DMS153 treated with DMSO at 0.1 percent for 48 hours (cell line): Measurements from ENCODE around the gene PHOSPHO1.

ENCODE experiments used
- DNase-seq: peaks from one replicate; lab custom pipeline; 2025; ENCODE audit not compliant: unreplicated experiment; lab: John Stamatoyannopoulos, UW

PHOSPHO1 gene

DNA sequence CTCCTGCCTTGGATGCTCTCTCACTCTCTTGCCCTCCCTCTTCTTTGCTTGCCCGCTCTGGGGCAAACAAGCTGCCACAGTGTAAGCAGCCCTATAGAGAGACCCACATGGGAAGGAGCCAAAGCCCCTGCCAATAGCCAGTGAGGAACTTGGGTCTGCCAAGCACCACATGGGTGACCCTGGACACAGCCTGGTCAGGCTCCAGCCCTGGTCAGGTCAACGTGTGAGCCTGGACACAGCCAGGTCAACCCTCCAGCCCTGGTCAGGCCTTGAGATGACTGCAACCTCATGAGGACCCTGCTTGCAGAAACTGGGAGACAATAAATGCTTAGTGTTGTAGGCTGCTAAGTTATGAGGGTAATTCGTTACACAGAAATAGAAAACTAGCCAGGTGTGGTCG lies 14.3 kb upstream of the PHOSPHO1 start:
- DNase-seq, result no peak

DNA sequence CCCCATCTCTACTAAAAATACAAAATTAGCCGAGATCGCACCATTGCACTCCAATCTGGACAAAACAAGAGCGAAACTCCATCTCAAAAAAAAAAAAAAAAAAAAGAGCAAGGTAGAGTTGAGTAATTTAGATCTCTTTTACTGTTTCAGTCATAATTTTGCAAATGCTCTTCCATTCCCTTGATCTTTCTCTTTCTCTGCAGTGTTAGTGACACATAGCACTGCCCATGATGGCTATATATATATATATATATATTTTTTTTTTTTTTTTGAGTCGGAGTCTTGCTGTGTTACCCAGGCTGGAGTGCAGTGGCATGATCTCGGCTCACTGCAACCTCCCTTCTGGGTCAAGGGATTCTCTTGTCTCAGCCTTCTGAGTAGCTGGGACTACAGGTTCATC lies 12.2 kb upstream of the PHOSPHO1 start:
- no peak for DNase-seq

DNA sequence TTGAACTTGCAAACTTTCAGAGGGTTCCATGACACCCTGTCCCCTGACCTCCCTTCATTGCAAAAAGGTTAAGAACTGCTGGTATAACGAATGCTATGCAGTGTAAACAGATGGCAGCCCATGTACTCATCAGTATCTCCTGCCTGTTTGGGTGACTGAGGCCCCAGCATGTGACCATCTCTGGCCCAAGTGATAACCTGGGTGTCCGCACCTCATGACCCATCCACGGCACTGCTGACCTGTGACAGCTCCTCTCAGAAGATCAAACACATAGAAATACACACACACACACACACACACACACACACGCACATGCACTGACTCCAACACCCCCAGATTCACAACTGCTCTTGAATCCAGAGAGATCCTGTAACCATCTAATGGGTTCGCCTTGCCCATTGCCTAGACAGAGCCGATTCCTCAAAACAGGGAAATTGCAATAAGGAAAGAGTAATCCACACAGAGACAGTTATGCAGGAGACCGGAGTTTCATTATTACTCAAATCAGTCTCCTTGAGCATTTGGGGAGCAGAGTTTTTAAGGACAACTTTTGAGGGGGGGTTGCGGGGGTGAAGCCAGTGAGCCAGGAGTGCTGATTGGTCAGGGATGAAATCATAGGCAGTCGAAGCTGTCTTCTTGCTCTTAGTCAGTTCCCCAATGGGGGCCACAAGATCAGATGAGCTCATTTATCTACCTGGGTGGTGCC lies 11.3 kb upstream of the PHOSPHO1 start:
- no peak for DNase-seq

DNA sequence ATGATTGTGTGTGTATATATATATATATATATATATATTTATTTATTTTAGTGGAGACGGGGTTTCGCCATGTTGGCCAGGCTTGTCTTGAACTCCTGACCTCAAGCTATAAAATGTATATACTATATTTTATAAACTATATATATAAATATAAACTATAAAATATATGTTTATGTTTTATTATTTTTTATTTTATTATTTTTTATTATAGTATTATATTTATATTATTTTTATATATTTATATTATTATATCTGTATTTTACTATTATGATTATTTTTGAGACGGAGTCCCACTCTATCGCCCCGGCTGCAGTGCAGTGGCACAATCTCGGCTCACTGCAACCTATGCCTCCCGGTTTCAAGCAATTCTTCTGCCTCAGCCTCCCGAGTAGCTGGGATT lies 10.5 kb upstream of the PHOSPHO1 start:
- DNase-seq, result no peak

DNA sequence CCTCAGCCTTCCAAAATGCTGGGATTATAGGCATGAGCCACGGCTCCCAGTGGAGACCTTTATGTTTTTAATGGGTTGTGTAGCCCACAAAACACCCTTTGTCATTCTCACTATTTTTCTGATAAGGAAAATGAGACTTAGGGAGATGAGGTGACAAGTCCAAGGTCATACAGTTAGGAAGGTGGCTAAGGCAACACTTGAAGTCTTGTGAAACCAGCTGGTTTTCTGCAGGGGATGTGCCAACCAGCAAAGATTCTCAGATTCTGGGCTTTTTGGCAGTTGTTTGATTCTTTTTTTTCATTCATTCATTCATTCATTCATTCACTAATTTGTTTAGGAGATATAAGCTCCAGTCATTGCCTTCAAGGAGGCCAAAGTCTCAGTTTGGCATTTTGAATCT lies 10.0 kb upstream of the PHOSPHO1 start:
- DNase-seq, result no peak

DNA sequence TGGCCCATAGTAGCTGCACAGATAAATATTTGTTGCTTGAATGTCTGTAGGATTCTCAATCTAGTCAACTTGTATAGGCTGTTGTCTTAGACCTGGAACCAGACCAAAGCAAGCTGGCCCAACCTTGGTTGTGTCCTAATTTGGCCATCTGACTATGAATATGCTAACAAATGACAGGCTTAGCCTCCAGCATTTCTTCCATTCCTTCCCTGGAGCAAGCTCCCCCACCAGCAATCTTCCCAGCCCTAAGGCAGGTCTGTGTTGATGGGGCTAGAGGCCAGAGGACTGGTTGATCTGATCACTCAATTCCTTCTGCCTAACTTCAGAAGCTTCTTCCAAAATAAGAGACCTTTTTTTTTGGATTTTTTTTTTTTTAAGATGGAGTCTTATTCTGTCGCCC lies 9.4 kb upstream of the PHOSPHO1 start:
- DNase-seq, result no peak

DNA sequence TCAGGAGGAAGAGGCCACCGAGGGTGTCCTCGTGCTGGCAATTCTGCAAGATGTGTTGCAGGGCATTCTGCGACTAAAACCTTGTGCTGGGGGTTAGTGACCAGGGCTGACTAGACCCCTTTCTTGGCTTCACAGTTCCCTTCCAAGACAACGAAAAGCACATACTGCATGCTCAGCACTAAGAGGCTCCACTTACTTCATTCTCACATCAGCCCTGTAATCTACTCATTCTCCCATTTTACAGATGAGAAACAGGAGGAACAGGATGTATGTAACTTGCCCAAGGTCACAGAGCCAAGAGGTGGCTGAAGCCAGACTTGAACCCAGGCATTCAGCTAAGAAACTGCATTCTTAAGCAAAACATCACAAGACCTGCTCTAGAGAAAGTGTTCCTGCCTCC lies 5.3 kb upstream of the PHOSPHO1 start:
- DNase-seq, result no peak

DNA sequence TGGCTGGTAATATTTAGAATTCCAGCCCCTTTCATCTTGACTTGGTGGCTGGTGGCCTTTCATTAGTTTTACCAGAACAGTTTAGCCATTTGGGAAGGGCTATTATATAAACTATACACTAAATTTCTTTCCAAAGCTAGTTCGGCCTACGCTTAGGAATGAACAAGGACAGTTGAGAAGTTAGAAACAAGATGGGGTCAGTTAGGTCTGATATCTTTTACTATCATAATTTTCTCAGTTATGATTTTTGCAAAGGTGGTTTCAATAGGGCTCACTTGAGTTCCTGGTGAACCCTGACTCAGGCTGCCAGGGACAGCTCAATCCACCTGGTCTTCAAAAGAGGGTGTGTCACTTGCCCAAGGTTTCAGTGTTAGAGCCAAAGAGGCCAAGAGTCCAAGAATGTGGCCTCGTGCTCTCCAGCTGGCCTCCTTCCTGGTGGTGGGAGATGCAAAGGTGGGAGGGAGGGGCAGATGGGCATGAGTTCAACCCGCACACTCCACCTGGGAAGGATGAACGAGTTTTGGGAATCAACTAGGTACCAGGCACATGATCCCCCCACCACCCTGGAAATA lies 4.0 kb upstream of the PHOSPHO1 start:
- DNase-seq, result no peak

DNA sequence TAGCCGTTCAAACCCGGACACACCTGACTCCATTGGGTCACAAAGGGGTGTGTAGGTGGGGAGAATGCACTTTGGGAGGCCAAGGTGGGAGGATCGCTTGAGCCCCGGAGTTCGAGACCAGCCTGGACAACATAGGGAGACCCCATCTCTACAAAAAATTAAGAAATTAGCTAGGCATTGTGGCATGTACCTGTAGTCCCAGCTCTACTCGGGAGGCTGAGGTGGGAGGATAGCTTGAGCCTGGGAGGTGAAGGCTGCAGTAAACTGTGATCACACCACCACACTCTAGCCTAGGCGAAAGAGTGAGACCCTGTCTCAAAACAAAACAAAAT lies 942 bp upstream of the PHOSPHO1 start:
- DNase-seq, result no peak

DNA sequence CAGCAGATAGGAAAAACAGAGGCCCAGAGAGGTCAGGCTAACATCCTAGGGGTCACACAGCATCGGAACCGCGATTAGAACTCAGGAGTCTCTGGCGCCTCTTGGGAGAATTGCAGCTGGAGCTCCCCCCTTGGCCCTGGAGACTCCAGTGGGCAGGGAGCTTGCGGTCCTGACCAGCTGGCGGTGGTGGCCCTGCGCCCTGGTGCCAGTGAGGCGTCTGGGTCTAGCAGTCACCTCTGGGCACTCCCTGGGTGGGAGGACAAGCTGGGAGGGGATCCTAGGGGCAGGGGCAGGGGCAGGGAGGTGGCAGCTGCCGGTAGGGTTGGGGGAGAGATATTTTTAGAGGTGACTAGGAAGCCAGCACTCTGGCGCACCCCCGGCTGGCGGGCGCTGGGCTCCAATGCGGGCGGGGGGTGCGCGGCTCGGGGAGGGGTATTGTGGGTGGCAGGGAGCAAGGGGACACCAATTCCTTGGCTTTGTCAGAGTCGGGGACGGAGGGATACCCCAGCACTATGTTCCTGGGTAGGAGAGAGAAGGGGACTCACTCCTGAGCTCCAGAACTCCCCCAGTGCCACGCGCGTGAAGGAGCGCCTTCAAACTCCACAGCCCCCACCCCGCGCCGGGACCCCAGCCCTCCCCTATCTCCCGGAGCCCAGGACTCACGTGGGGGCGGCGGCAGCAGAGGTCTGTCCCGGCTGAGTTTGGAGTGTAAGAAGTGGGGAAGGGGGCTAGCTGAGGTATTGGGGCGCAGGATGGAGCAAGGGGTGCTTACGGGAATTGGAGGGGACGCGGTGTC lies 584 bp downstream of the PHOSPHO1 start:
- DNase-seq, result no peak

DNA sequence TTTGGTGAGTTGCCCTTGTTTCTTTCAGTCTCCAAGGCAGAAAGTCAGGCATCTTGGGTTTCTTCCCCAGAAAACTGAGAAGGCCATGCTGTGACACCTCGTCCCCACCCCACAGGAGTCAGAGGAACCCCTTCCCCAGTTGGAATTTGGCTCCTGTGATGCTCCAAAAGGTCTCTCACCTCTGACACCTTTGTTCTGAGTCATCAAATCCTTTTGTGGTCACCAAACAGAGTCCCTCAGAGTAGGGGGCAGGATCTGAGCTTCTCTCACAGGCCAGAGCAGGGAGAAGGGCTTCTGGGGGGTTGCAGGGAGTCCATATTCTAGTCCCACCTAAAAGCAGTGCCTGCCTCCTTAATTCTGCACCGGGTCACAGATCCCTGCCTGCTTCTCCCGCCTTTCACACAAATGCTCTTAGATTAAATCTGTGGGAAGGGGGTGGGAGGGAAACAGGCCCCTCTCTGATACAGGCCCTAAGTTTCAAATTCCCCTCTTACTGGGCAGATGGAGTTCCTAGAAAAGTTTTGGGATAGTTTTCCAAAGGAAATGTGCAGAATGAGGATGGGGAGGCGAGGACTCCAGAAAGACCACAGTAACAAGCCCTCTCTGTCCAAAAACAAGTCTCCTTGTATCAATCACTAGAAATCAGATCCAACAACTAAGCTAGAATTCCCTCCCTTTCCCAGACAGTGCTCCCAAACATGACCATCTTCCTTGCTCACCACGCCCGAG lies 1.3 kb downstream of the PHOSPHO1 start:
- no peak for DNase-seq

DNA sequence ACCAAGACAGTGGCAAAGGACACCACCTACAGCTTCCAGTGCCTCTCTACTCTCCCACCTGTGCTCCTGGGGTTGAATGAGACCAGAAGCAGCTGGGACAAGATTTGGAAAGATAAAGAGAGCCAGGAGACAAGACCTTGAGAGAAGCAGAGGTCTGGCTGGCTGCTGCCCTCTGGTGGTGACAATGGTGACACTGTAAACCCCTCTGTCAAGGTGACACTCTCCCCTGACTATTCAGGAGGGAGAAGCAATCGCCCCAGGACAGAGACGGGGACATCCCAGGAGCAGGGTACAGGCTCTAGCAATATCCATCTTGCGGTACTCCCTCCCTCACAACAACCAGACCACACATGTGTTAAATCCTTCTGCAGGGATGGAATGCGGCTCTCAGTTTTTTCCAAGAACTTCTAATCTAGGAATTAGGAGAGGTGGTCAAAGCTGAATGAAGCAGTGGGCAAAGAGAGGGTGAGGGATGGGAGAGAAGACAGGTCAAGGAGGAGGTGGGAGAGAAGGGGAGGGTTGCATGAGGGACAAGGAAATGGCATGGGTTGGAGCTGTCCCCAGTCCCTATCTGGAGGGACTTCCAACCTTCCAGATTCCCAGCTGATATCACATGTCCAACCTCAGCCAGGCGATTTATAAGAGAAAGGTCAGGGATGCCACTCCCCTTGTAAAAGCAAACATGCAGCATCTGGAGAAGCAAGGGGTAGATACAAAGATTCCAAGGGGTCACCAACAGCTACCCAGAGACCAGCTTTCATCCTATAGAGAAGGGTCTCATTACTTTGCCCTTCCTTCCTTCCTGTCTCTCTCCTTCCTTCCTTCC lies 2.9 kb downstream of the PHOSPHO1 start:
- DNase-seq, result peak; percentile 52

DNA sequence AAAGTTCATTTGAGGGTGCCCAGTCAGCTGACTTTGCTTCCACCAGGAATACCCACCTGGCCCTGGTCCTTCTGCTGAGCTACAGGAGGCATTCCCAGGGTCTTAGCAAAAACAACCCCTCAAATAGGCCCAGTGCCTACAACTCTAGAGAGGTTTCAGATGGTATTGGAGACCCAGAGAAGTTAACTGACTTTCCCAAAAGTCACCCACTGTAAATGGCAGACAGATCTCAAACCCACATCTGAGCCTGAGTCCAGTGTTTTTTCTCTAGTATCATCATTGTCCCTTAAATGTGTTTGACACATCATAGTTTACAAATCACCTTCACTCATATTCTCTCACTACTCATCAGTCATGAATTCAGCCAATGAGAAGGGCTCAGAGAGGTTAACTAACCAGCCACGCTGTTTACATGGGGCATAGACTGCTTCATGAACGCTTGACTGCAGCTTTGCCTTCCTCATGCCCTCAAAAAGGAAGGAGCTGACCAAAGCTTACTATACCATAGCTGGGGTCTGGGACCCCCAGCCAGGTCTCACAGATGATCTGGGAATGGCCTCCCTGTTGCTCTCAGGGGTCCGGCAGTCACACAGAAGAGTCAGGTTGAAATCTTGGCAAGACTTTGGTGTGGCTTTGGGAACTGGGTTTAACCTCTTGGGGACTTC lies 3.7 kb downstream of the PHOSPHO1 start:
- no peak for DNase-seq

DNA sequence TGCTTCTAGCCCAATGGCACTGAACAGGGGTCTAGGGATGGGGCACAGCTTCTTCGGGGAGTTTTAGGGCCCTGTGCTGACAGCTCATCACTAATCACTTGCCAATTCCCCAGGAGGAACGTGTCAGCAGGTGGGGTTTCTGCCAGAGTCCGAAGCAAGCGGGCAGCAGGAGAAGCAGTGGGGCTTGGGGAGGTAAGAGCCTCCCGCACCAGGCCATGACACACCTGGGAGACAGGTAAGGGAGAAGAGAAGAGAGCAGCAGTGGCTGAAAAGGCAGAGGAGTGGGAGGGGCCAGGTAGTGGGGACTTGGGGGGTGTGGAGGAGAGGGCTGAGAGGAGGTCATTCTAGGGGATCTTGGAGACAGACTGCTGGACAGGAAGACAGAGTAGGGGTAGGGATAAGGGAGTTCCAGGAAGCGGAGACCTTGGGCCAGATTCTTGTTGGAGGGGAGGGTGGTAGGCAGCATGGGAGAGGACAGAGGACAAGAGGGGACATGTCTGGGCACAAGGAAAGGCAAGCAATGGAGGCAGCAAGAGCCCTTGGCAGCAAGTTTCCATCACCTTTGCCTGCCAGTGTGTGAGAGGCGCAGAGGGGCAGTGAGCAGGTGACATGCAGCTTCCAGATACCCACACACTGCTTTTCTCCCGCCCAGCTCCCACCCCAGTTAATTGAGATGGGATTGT lies 4.9 kb downstream of the PHOSPHO1 start:
- no peak for DNase-seq

DNA sequence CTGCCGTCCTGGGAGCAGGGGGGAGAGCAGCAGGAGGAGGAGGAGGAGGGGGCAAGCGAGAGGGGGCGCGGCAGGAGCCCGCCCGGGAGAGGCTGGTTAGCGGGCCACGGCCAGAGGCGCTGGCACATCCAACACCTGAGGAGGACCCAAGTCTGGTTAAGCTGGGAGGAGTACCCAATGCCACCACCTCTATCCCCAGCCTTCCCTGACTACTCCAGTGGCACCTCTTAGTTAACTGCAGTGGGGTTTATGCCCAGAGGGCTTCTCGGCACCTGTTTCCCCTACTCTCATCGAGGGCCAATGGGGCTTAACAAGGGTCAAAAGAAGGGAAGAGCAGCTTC lies 5.6 kb downstream of the PHOSPHO1 start:
- no peak for DNase-seq

DNA sequence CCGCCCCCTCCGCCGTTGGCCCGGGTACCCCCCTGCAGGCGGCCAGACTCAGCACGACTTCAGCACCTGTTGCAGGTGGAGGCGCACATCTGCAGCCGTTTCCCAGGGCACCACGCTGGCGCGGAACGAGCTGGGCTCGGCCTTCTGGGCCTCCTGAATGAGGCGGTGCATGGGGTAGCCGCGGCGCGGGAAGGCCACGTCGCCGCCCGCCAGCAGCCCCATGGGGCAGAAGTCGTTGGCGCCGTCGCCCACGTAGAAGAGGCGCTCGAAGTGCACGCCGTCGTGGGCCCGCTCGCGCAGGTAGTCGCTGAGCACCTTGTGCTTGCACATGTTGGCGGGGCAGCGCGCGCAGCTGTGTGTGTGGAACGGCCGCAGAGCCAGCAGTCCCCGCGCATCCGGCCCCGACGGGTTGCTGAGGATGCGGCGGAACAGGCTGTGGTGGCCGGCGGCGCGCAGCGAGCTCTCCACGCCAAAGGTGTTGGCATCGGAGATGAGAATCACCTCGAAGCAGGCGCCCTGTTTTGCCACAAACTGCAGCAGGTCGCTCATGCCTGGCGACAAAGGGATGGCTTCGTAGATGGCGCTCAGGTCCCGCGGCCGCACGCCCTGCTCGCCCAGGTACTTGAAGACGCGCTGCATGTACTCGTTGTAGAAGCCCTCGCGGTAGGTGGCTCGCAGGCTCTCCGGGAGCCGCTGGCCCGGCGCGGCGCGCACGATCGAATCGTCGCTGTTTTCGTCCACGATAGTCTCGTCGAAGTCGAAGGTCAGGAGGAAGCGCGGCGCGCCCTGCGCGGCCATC lies 6.2 kb downstream of the PHOSPHO1 start:
- DNase-seq, result peak; percentile 38

DNA sequence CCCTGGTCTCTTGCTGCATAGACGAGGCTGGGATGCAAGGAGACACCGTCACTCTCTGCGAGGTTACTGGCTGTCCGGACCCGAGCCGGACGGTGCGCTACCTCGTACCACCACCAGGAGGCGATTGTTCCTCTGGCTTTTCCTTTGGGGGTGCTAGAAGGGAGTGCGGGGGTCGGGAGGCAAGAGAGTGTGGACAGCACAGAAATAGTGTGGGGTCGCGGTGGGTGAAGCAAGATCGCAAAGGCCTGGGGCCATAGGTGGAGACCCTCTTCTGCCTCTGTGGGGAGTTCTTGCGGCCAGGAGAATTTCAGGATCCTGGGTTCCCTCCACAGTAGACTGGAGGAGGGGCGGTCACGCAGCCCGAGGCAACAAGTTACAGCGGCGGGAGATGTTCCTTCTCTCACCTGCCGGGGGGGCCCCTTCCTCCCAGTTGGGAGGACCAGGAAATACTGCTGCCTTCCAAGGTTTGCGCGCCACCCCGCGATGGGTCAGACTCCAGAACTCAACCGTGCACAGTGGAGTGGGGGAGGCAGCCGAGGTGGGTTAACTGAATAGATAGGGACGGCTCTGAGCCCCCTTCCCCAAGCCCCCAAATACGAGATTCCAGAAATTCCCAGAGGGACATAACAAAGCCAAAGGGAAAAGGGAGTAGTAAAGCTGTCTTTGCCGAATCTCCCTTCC lies 6.9 kb downstream of the PHOSPHO1 start:
- DNase-seq, result peak; percentile 3

DNA sequence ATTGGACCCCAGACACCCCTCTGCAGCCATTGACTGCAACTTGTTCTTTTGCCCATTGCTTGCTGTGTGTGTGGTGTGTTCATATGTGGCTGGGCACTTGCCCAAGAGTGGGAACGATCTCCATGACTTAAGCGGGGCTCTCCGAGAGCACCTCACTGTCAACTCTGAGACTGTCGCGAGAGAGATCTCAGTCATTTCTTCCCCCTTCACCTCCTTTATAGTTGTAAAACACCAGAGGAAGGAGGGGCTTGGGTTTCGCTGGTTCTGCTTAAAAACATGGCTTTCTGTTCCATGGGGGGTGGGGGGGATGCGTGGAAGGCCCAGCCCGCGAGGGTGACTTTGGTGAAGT lies 7.4 kb downstream of the PHOSPHO1 start:
- no peak for DNase-seq

DNA sequence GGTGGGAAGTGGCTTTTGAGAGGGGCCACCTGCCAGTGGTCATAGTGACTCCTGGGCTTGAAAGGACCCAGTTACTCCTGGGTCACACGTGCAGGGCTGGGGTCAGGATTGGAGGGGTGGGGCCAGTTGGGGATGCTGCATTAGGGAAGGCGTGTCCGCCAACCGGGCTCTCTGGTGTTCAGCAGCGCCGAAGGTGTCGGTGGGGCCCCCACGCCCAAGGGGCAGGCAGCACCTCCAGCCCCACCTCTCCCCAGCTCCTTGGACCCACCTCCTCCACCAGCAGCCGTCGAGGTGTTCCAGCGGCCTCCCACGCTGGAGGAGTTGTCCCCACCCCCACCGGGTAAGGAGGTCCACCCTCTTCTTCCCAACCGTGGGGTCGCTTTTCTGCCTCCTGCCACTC lies 10.6 kb downstream of the PHOSPHO1 start:
- no peak for DNase-seq
